COLO829 (cell line): ENCODE results near the gene TTBK2.

Experiments used
- DNase-seq: peaks from one replicate; pipeline ENCODE4 v3.0.0; 2012; ENCODE audit warnings: low spot score

The TTBK2 gene

GRCh38 chr15:42691770-42692169, 228.8 kb downstream of the TTBK2 start:
- DNase-seq, result no peak

- DNase-seq, result no peak
These were observed 229.3 kb downstream of the TTBK2 start for GRCh38 chr15:42691308-42691707.
